GM06990 (cell line): ENCODE data around the gene COL23A1.
"Not testable (repeated sequence)": the region's sequence is repeated elsewhere in the genome, so short reads cannot be mapped to it uniquely, and the experiment has no call there.

Experiments
- DNase-seq: peaks from one replicate; pipeline ENCODE4 v3.0.0-alpha.2; 2011; ENCODE audit not compliant: insufficient read length; ENCODE audit errors: extremely low read depth
- H3K27me3 ChIP-seq: replicated peaks from 2 replicates; pipeline ENCODE4 v1.6.0; 2011; ENCODE audit warnings: low read length; ENCODE audit not compliant: control insufficient read depth, insufficient read depth
- H3K36me3 ChIP-seq: 2 replicates; pipeline ENCODE4 v1.5.1; 2011; ENCODE audit warnings: low read length; ENCODE audit not compliant: control insufficient read depth, insufficient read depth
- H3K4me3 ChIP-seq: replicated peaks from 2 replicates; pipeline ENCODE4 v1.5.1; 2011; ENCODE audit warnings: low read depth, mild to moderate bottlenecking, control low read depth, low read length
- CTCF ChIP-seq: IDR thresholded peaks from 2 replicates; pipeline ENCODE4 v1.5.1; 2011; ENCODE audit warnings: low read length, control low read depth, mild to moderate bottlenecking, inconsistent platforms; ENCODE audit not compliant: insufficient read depth, poor library complexity, severe bottlenecking

Gene COL23A1

DNA sequence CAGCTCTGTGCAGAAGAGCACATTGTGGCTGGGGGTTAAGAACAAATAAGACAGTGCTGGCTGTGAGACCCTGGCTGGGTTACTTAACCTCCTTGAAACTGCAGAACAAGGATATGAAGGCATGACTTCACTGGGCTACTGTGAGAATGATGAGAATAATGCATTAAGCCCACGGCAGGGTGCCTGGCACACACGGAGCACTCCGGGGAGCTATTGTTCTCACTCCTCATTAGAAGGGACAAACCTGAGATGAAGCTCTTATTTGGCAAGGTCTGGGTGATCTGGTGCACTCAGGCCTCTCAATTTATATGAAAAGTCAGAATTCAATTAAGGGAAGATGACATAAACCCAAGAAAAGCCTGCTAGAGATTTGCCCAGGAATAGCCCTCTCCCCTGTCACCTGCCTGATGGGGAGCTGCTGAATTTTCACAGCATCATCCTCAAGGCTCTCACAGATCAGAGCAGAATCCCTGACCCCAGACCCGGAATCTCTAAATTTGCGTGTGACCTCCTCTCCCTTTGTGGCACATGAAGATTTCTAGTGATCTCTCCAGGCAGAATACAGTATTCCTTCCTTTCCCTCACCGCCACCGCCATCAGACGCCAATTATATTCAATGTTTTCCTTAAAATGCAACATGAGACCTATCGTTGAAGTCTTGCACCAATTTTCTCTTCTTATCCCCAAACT, 102.1 kb downstream of the COL23A1 start:
- no peak for DNase-seq
- no peak overlapping the region for H3K4me3 ChIP-seq
- no peaks in the 10 kb centered on the region for H3K27me3 ChIP-seq
- TF ChIP-seq CTCF: no peak
- no peaks in the 10 kb centered on the region for H3K36me3 ChIP-seq

GRCh38 chr5:178486878-178487512, 103.2 kb downstream of the COL23A1 start:
- H3K27me3 ChIP-seq, H3K36me3 ChIP-seq, DNase-seq, H3K4me3 ChIP-seq: not testable (repeated sequence)

GRCh38 chr5:178486239-178486641, 104.0 kb downstream of the COL23A1 start:
- TF ChIP-seq CTCF: no peak
- H3K4me3 ChIP-seq: no peak overlapping the region
- no peak for DNase-seq
- H3K27me3 ChIP-seq: no peaks in the 10 kb centered on the region
- H3K36me3 ChIP-seq: no peaks in the 10 kb centered on the region

- Histone ChIP-seq H3K27me3 (no peaks in the 10 kb centered on the region), H3K4me3 (no peak overlapping the region), H3K36me3 (no peaks in the 10 kb centered on the region)
- DNase-seq: no peak
- no peak for TF ChIP-seq CTCF
Measured at GRCh38 chr5:178483620-178484019, 106.6 kb downstream of the COL23A1 start.

- Histone ChIP-seq H3K4me3 (no peak overlapping the region), H3K27me3 (no peaks in the 10 kb centered on the region; the same call in 1 of the 2 replicates), H3K36me3 (no peaks in the 10 kb centered on the region)
- no peak for TF ChIP-seq CTCF
- DNase-seq: no peak
Measured at GRCh38 chr5:178479261-178479660, 110.9 kb downstream of the COL23A1 start.

DNA sequence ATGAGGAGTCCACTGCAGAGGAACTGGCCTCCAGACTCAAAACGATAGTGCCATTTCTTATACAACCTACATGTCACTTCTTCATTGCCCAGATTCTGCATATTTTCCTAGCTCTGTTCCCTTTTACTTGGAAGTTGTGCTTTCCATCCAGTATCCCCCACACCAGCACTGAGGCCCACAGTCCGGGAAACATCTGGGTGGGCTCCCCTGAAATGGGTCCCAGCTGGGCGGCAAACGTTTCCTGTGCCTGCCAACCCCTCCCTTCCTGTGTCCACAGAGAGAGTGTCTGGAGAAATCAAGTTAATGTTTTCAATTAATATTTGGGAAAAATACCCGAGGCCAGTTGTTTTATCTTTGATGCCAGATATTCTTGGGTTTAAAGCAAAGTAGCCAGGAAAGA, 111.8 kb downstream of the COL23A1 start:
- H3K4me3 ChIP-seq: no peak overlapping the region
- TF ChIP-seq CTCF: no peak
- no peak for DNase-seq
- H3K36me3 ChIP-seq: no peaks in the 10 kb centered on the region
- H3K27me3 ChIP-seq: no peaks in the 10 kb centered on the region; the same call in 1 of the 2 replicates
